Omental fat pad (tissue), 4 donors: ENCODE results near the gene USP48. TPM values are rescaled to one million over a fixed set of nuclear protein-coding genes. Genes with fewer than 3 reads are reported as not detected.

Source experiments
- ATAC-seq: fragments of 150-250 bp; one replicate; pipeline ENCODE4 v1.9.1; 2016; ENCODE audit warnings: mild to moderate bottlenecking, moderate library complexity; ENCODE audit not compliant: low FRiP score
- DNase-seq: peaks from one replicate; pipeline ENCODE4 v3.0.0-alpha.2; 2019; ENCODE audit warnings: low spot score
- total RNA-seq, 4 donors: library from RNA; depleted of rRNA; stranded (reverse); fragments of >200 nt; gene quantifications; one replicate each; pipeline ENCODE4 v1.1.0, GENCODE V29; 2016
- TF ChIP-seq, protein P1 (sequence below), 3 donors: fragments of 450-650 bp; IDR thresholded peaks; one replicate each; pipeline ENCODE4 v1.5.1; 2016 to 2017; ENCODE audit warnings: antibody characterized with exemption in 3 of 3, mild to moderate bottlenecking in 3 of 3, moderate library complexity in 2 of 3

USP48 gene
- total RNA-seq, 4 donors from 2014 or later, result 30.5 to 49.8 (median 39.5) TPM

DNA sequence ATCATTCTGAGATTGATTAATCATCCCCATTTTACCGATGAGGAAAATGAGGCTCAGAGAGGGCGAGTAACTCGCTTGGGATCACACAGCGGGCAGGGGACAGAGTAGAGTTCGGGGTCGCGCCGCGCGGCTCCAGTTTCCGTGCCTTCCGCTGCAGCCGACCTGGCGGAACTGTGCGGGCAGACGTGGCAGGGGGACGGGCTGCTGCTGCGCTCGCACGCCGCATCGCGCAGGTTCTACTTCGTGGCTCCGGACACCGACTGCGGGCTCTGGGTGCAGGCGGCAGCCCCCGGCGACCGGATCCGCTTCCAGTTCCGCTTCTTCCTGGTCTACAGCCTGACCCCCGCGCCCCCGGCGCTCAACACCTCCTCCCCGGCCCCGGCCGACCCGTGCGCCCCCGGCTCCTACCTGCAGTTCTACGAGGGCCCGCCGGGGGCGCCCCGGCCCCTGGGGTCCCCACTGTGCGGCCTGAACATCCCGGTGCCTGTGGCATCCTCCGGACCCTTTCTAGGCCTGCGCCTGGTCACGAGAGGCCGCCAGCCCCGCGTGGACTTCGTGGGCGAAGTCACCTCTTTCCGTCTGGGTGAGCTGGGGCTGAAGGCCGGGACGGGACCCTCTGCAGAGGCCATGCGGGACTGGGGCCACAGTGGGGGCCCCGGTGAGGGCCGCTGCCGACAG, 31.4 kb upstream of the USP48 start:
- DNase-seq, result no peak
- TF ChIP-seq, protein P1, sequence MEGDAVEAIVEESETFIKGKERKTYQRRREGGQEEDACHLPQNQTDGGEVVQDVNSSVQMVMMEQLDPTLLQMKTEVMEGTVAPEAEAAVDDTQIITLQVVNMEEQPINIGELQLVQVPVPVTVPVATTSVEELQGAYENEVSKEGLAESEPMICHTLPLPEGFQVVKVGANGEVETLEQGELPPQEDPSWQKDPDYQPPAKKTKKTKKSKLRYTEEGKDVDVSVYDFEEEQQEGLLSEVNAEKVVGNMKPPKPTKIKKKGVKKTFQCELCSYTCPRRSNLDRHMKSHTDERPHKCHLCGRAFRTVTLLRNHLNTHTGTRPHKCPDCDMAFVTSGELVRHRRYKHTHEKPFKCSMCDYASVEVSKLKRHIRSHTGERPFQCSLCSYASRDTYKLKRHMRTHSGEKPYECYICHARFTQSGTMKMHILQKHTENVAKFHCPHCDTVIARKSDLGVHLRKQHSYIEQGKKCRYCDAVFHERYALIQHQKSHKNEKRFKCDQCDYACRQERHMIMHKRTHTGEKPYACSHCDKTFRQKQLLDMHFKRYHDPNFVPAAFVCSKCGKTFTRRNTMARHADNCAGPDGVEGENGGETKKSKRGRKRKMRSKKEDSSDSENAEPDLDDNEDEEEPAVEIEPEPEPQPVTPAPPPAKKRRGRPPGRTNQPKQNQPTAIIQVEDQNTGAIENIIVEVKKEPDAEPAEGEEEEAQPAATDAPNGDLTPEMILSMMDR (IDR thresholded peaks at IDR 0.05), result no peak
- peak; percentile 35 for ATAC-seq

DNA sequence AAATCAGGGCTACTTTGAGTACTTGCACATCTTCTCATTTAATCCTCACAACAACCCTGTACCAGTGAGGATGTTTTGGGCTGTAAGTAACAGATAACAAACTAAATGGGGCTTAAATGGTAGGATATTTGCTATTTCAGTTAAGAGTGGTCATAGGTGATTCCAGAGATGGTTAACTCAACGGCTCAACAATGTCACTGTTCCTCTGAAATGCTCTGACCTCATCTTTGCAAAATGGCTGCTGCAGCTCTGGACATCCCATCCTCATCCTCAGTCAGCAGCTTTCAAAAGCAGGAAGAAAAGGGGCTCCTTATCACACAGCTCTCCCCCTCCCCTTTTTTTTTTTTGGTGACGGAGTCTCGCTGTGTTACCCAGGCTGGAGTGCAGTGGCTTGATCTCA, 30.6 kb upstream of the USP48 start:
- ATAC-seq (no peak), DNase-seq (no peak)
- TF ChIP-seq, protein P1 (IDR thresholded peaks at IDR 0.05), result no peak

DNA sequence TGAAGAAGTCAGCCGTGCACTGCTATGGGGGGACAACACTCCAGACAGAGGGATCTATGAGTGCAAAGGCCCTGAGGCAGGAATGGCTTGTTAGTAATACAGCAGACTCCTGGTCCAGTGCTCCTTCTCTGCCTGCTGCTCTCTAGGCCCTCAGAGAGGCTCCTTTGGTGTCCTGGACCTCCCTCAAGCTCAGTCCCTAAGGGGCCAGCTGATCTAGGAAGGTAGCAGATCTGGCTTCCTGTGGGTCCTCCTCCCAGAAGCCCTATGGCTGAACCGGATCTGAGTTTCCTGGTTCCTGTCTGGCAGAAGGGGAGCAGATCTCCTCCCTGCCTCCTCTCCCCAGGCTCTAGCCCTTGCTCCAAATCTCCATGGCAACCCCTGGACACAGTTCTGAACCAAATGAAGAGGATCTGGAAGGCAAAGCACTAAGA, 28.9 kb upstream of the USP48 start, which contains the start of gene LDLRAD2:
LDLRAD2 (plus strand) TSS at position 391 of the 431 bp plus-strand sequence. CDS start 187 bp downstream, outside the sequence.
- no peak for DNase-seq
- TF ChIP-seq, protein P1 (IDR thresholded peaks at IDR 0.05), result no peak
- ATAC-seq, result no peak

DNA sequence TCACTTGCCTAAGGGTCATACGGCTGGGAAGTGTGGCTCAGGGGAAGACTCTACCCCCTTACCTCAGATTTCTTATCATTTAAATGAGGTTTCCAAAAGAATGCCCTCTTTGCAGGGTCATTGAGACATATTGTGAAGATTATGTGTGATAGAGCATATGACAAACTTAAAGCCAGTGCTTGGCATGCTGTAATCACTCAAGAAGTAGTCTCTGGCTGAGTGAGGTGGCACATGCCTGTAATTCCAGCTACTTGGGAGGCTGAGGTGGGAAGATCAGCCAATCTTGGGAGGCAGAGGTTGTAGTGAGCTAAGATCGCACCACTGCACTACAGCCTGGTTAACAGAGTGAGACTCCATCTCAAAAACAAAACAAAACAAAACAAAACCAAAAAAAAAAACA, 21.6 kb upstream of the USP48 start:
- DNase-seq (no peak), ATAC-seq (no peak)
- TF ChIP-seq, protein P1 (IDR thresholded peaks at IDR 0.05), result no peak

DNA sequence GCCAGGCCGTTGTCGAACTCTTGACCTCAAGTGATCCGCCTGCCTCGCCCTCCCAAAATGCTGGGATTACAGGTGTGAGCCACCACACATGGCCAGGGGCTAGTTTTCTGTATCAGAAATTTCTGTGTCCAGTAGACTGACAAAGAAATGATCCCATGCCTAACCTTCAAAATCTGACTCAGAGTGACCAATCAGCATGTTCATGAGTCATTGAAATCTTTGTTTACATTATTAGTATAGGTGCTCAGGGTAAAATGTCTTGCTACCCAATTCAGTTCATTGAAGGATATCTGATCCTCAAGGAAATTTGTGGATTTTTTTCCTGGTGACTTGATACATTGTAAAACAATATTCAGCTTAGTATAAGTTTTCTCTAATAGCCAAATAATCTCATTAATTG, 18.2 kb upstream of the USP48 start:
- TF ChIP-seq, protein P1 (IDR thresholded peaks at IDR 0.05), result no peak

DNA sequence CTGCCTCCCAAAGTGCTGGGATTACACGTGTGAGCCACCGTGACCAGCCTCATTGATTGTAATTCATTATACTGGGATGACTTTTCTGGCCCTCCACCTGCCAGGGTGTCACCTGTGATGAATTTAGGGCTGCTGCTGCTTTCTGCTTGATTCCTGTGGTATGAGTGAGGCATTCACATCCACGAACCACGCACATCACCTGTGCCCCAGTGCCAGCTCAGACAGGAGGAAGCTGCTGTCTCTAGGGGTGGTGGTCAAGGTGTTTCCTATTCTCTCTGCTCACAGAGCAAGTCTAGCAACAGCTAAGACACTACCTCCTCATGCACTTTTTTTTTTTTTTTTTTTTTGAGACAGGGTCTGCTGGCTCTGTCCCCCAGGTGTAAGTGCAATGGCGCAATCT, 16.8 kb upstream of the USP48 start:
- ATAC-seq (no peak), DNase-seq (no peak)
- TF ChIP-seq, protein P1 (IDR thresholded peaks at IDR 0.05), result no peak

More for the DNA sequence above, 18.2 kb upstream of the USP48 start:
- ATAC-seq (no peak), DNase-seq (no peak)

DNA sequence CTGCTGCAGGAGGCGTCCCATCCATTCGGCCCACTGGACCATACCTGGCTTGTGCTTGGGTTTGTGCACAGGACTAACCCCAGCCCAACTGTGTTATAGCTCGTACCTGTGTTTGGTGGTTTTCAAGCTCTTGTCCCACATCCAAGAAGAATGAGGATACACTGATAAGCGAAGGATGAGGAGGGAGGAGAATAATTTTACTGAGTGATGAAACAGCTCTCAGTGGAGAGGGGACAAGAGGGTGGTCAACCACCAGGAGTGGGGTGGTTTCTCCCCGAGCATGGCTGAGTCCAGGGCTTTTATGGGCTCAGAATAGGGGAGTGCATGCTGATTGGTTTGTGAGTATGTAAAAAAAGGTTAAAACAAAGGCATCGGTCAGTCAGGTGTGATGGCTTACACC, 12.1 kb upstream of the USP48 start:
- ATAC-seq (no peak), DNase-seq (no peak)
- TF ChIP-seq, protein P1 (IDR thresholded peaks at IDR 0.05), result no peak
